T-helper 2 cell treated with Interferon-gamma antibody and Interleukin-4, amounts not matched to agents 5 μg/mL and 100 μg/mL, for 36 hours (primary cell): ENCODE results near the gene CERCAM.

Source experiments
- DNase-seq: peaks from one replicate; pipeline ENCODE4 v3.0.0; 2021; ENCODE audit warnings: low spot score
- H3K27ac Mint-ChIP-seq: one replicate; pipeline ENCODE4 v1.8.0; 2021; ENCODE audit warnings: mild to moderate bottlenecking, mixed read lengths
- H3K27me3 Mint-ChIP-seq: one replicate; pipeline ENCODE4 v1.8.0; 2021; ENCODE audit warnings: low read depth, mixed read lengths
- H3K36me3 Mint-ChIP-seq: one replicate; pipeline ENCODE4 v1.8.0; 2021; ENCODE audit warnings: low read depth, mixed read lengths
- H3K4me1 Mint-ChIP-seq: one replicate; pipeline ENCODE4 v1.8.0; 2021; ENCODE audit warnings: low read depth, mixed read lengths
- H3K4me3 Mint-ChIP-seq: one replicate; pipeline ENCODE4 v1.8.0; 2022; ENCODE audit warnings: mild to moderate bottlenecking, moderate library complexity, mixed read lengths
- H3K9me3 Mint-ChIP-seq: one replicate; pipeline ENCODE4 v1.8.0; 2021; ENCODE audit warnings: mixed read lengths

The CERCAM gene

GRCh38 chr9:128389395-128390149 is 31.1 kb upstream of the CERCAM start:
- H3K36me3 Mint-ChIP-seq, result peaks cover 6% of the 10 kb centered on the region
- no peak overlapping the region for H3K27ac Mint-ChIP-seq
- H3K4me3 Mint-ChIP-seq, result no peak overlapping the region
- no peaks in the 10 kb centered on the region for H3K27me3 Mint-ChIP-seq
- no peak for DNase-seq
- H3K4me1 Mint-ChIP-seq, result no peaks in the 10 kb centered on the region
- H3K9me3 Mint-ChIP-seq, result no peaks in the 10 kb centered on the region

GRCh38 chr9:128390150-128390812 is 30.4 kb upstream of the CERCAM start:
- DNase-seq, result no peak
- peaks cover 6% of the 10 kb centered on the region for H3K36me3 Mint-ChIP-seq
- no peaks in the 10 kb centered on the region for H3K4me1 Mint-ChIP-seq
- H3K4me3 Mint-ChIP-seq, result no peak overlapping the region
- H3K9me3 Mint-ChIP-seq, result no peaks in the 10 kb centered on the region
- no peaks in the 10 kb centered on the region for H3K27me3 Mint-ChIP-seq
- no peak overlapping the region for H3K27ac Mint-ChIP-seq

GRCh38 chr9:128390813-128391711 is 29.6 kb upstream of the CERCAM start:
- peaks cover 6% of the 10 kb centered on the region for H3K36me3 Mint-ChIP-seq
- no peaks in the 10 kb centered on the region for H3K9me3 Mint-ChIP-seq
- no peaks in the 10 kb centered on the region for H3K27me3 Mint-ChIP-seq
- H3K4me3 Mint-ChIP-seq, result no peak overlapping the region
- no peak overlapping the region for H3K27ac Mint-ChIP-seq
- no peak for DNase-seq
- H3K4me1 Mint-ChIP-seq, result no peaks in the 10 kb centered on the region

- H3K27me3 Mint-ChIP-seq, result peaks cover 3% of the 10 kb centered on the region
- H3K9me3 Mint-ChIP-seq, result no peaks in the 10 kb centered on the region
- H3K27ac Mint-ChIP-seq, result no peak overlapping the region
- H3K36me3 Mint-ChIP-seq, result peaks cover 6% of the 10 kb centered on the region
- H3K4me3 Mint-ChIP-seq, result no peak overlapping the region
- peaks cover 2% of the 10 kb centered on the region for H3K4me1 Mint-ChIP-seq
- no peak for DNase-seq
Observed at GRCh38 chr9:128391956-128392301, 28.7 kb upstream of the CERCAM start.

- Mint-ChIP-seq H3K27ac (no peak overlapping the region), H3K27me3 (peaks cover 9% of the 10 kb centered on the region)
Observed at GRCh38 chr9:128392302-128393144, 28.1 kb upstream of the CERCAM start.

GRCh38 chr9:128393145-128393775 is 27.4 kb upstream of the CERCAM start:
- peaks cover 6% of the 10 kb centered on the region for H3K36me3 Mint-ChIP-seq
- H3K27ac Mint-ChIP-seq, result no peak overlapping the region
- no peaks in the 10 kb centered on the region for H3K9me3 Mint-ChIP-seq
- no peak overlapping the region for H3K4me3 Mint-ChIP-seq
- H3K27me3 Mint-ChIP-seq, result peaks cover 12% of the 10 kb centered on the region
- H3K4me1 Mint-ChIP-seq, result peaks cover 3% of the 10 kb centered on the region
- no peak for DNase-seq

More at GRCh38 chr9:128392302-128393144, 28.1 kb upstream of the CERCAM start:
- no peak overlapping the region for H3K4me3 Mint-ChIP-seq
- no peaks in the 10 kb centered on the region for H3K9me3 Mint-ChIP-seq
- DNase-seq, result no peak
- H3K4me1 Mint-ChIP-seq, result peaks cover 3% of the 10 kb centered on the region
- H3K36me3 Mint-ChIP-seq, result peaks cover 6% of the 10 kb centered on the region

GRCh38 chr9:128393970-128394369 is 26.7 kb upstream of the CERCAM start:
- Mint-ChIP-seq H3K27me3 (peaks cover 12% of the 10 kb centered on the region), H3K36me3 (peaks cover 6% of the 10 kb centered on the region), H3K9me3 (no peaks in the 10 kb centered on the region), H3K4me3 (no peak overlapping the region), H3K4me1 (peaks cover 3% of the 10 kb centered on the region), H3K27ac (no peak overlapping the region)
- no peak for DNase-seq

- Mint-ChIP-seq H3K27ac (no peak overlapping the region), H3K4me1 (peaks cover 3% of the 10 kb centered on the region), H3K27me3 (peaks cover 12% of the 10 kb centered on the region), H3K36me3 (peaks cover 6% of the 10 kb centered on the region), H3K4me3 (no peak overlapping the region), H3K9me3 (no peaks in the 10 kb centered on the region)
- no peak for DNase-seq
Observed at GRCh38 chr9:128394379-128395168, 26.1 kb upstream of the CERCAM start.

GRCh38 chr9:128396970-128397613 is 23.6 kb upstream of the CERCAM start:
- peaks cover 4% of the 10 kb centered on the region for H3K36me3 Mint-ChIP-seq
- H3K27ac Mint-ChIP-seq, result no peak overlapping the region
- DNase-seq, result no peak
- H3K27me3 Mint-ChIP-seq, result peaks cover 14% of the 10 kb centered on the region
- no peak overlapping the region for H3K4me3 Mint-ChIP-seq
- H3K9me3 Mint-ChIP-seq, result no peaks in the 10 kb centered on the region
- H3K4me1 Mint-ChIP-seq, result peaks cover 3% of the 10 kb centered on the region

GRCh38 chr9:128397831-128398230 is 22.8 kb upstream of the CERCAM start:
- H3K4me1 Mint-ChIP-seq, result peaks cover 3% of the 10 kb centered on the region
- H3K4me3 Mint-ChIP-seq, result no peak overlapping the region
- H3K9me3 Mint-ChIP-seq, result no peaks in the 10 kb centered on the region
- H3K27ac Mint-ChIP-seq, result no peak overlapping the region
- peaks cover 14% of the 10 kb centered on the region for H3K27me3 Mint-ChIP-seq
- H3K36me3 Mint-ChIP-seq, result peaks cover 4% of the 10 kb centered on the region
- DNase-seq, result no peak

- Mint-ChIP-seq H3K27ac (no peak overlapping the region), H3K36me3 (no peaks in the 10 kb centered on the region), H3K9me3 (no peaks in the 10 kb centered on the region), H3K4me1 (peaks cover 3% of the 10 kb centered on the region), H3K27me3 (peaks cover 14% of the 10 kb centered on the region), H3K4me3 (no peak overlapping the region)
- no peak for DNase-seq
Observed at GRCh38 chr9:128399861-128400260, 20.8 kb upstream of the CERCAM start.

GRCh38 chr9:128404560-128404959 is 16.1 kb upstream of the CERCAM start:
- Mint-ChIP-seq H3K36me3 (no peaks in the 10 kb centered on the region), H3K27me3 (peaks cover 14% of the 10 kb centered on the region), H3K4me3 (no peak overlapping the region), H3K27ac (no peak overlapping the region), H3K4me1 (no peaks in the 10 kb centered on the region), H3K9me3 (no peaks in the 10 kb centered on the region)
- DNase-seq, result no peak
